Fibroblast of skin of left quadriceps (primary cell): ENCODE data around the gene VTI1B.
A peak's percentile ranks its signal among the peaks of the same experiment; 100 is the strongest.
"Not testable (repeated sequence)": the region's sequence is repeated elsewhere in the genome, so short reads cannot be mapped to it uniquely, and the experiment has no call there.

Experiments used
- DNase-seq, 2 experiments: peaks; one replicate each; pipeline ENCODE4 v3.0.0-alpha.2; 2013; ENCODE audit warnings: low read depth in 2 of 2

Gene VTI1B

DNA sequence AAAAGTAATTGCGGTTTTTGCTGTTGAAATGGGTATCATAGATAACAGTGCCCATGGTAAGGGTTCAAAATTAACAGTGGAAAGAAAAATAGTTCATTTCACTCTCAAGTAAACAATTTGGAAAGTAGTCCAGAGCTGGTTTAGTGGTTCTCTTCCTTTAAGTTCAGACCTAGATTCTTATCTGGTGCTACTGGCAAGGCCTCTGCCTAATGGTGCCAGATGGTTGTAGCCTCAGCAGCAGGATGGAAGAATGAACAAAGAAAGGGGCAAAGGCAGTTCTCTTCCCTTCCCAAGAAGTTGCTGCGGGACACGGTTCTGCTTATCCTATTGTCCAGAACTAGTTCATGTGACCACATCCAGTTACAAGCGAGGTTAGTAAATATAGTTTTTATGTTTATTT lies 44.2 kb downstream of the VTI1B start:
- DNase-seq, result no peak

DNA sequence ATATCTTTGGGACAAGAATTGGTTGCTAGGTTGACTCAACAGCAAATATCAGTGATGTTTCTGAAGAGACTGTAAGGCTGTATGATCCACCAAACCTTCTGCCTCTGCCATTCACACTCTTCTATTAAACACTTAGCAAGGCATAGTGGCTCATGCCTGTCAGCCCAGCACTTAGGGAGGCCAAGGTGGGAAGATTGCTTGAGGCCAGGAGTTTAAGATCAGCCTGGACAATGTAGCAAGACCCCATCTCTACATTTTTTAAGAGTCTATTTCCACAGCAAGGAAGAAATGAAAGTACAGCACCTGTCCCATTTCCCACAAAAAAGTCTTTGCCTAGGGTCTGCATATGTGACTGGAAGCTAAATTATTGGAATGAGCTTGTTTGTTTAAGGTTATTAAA lies 46.9 kb downstream of the VTI1B start:
- DNase-seq, result no peak

DNA sequence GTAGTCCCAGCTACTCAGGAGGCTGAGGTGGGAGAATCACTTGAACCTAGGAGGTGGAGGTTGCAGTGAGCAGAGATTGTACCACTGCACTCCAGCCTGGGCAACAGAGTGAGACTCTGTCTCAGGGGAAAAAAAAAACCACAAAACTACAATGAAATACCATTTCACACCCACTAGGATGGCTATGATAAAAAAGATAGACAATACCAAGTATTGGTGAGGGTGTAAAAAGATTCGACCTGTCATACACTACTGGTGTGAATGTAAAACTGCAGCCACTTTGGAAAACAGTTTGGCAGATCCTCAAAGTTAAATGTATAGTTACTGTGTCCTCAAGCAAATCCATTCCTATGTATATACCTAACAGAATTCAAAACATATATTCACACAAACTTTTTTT lies 48.3 kb downstream of the VTI1B start:
- DNase-seq, result not testable (repeated sequence)

DNA sequence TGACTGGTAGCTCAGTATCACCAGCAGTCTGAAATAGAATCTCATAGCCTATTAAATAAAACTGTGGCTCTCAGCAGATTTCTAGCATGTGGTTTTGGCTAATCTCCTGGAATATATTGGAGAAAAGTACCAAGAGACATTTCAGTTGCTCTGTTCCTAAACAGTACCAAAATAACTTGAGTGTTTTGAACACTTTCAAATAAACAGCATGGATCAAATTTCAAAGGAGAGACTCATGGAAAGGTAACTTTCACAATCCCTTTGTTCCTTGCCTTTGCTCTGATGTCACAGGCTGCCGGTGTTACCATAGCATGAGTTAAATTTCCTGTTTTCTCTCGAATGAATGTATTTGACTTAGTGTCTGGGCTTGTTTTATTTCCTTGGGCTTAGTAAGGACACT lies 51.3 kb downstream of the VTI1B start:
- no peak for DNase-seq

DNA sequence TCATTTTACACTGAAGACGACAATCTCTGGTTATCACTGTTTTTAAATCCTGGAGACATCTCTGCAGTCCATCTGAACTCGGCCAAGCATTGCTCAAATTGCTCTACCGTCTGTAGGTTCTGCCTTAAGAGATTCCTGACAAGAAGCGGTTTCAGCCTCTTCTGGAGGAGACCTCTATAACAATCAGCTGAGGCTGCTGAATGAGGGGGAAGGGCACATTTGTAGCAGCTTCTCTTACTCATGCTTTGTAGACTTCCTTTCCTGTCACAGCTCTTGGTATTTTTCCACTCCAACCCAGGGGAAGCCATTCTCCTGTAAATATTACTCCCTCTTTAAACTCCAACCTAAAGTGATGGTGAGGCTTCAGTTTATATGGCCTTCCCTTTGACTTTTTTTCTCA lies 51.8 kb downstream of the VTI1B start:
- peak; percentile 53 to 59 for DNase-seq

DNA sequence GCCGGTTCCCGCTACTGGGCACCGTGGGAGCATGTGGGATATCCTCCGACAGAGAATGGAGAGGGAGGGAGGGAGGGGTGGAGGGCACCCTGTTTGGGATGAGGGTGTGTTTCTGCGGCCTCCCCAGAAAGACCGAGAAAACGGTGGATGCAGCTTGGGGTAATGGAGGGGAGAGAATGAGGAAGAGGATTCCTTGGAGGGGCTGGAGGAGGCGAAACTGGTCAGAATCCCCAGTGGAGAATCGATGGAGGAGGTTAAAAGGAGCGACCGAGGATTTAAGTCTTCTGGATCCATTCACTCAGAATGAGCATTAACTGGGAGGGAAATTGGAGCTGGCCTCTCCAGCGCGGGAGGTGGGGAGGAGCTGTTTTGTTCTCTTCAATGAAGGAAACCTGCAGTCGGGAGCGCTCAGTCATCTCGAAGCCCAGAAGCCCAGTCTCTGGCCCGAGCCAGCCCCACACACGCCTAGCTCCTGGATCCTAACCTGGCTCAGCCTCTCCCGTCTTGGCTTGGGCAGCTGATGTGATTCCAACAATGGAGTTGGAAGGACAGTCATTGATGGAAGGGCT lies 54.1 kb downstream of the VTI1B start:
- DNase-seq, result no peak

DNA sequence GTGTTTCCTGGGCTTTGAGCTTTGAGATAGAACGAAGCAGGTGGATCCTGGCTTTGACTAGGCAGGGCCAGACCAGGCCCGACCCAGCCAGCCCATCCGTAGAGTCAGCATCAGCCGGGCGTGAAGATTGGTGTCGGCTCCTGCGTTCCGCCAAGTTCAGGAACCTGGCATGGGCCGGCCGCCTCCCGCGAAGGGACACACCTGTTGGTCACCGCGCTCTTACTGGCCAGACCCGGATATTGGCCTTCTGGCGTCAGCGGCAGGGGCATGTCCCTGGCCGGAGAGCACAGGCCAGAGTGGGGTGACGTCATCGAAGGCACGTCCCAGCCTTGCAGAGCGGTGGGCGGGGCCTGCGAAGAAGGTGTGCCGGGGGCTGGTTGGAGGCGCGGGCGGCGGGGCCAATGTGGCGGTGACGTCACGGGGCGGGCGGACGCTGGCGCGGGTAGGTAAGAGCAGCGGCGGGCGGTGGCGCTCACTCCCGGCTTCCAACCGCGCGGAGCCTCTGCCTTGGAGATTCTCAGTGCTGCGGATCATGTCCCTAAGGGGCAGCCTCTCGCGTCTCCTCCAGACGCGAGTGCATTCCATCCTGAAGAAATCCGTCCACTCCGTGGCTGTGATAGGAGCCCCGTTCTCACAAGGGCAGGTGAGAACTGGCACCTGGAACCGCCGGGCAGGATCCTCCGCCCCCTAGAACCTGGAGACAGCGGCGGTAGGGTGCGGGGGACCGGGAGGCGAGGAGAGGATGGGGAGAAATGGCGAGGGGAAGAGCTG lies 54.8 kb downstream of the VTI1B start, which contains the start of gene ARG2:
Gene ARG2 (plus strand): TSS at position 475 of the 771 bp plus-strand sequence. CDS start 58 bp downstream, at position 533.
- peak; percentile 44 to 47 for DNase-seq

DNA sequence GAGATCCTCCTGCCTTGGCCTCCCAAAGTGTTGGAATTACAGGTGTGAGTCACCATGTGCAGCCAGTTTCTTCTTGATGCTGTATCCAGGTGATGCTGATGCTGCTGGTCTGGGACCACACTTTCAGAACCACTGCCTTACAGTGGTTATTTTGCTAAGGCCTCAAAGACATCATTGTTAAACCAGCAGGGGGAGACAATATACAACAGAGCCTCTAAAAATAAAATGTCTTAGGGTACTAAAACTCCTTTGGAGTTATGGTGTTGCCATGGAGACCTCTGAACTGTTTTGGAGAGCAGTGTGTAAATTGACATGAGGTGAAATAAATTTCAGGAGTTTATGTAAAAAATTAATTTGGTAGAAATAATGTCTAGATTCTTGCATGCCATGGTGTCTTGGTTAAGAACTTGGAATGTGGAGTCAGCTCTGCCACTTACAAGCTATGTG lies 55.8 kb downstream of the VTI1B start:
- peak; percentile 64 to 66 for DNase-seq

DNA sequence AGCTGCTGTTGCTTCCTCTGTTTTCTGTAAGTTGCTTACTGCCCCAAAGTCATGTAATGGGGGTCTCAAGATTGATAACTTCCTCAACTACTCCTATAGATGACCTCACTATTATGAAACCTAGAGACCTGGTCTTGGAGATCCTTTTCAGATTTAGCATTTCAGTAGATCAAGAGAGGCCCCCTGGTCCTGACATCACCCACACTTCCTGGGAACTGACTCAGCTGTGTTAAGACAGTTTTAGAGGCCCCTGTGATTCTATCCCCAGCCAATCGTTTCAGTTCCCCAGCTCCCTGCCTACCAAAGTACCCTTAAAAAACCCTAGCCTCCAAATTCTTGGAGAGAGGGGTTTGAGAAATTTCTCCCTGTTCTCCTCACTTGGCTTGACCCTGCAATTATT lies 63.9 kb downstream of the VTI1B start:
- no peak for DNase-seq

DNA sequence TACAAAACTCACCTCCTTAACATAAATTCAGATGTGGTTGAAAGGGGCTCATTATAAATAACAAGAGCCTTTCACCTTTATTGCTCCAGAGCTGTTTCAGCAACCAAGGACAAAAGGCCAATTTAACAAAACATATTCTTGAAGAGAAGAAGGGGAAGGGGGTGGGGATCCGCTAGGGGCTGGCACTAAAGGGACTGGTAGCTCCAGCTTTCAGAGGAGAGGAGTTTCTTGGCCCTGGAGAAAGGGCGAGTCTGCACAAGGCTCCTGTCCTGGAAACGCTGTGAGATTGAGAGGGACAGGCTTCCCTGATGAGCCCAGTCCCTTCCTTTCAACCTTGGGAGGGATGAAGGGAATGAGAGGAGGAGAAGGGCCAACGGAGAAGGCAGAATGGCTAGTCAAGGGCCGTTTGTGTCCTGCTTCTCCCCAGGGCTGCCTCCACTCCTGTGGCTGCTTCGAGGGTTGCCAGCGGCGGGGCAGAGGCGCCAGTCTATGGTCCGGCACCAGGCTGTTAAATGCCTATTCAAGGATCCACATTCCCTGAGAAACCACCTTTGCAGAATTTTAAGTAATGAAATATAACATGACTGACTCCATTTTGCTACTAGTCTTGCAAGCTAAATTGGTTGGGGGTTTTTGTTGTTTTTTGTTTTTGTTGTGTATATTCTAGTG lies 64.7 kb downstream of the VTI1B start:
- no peak for DNase-seq

DNA sequence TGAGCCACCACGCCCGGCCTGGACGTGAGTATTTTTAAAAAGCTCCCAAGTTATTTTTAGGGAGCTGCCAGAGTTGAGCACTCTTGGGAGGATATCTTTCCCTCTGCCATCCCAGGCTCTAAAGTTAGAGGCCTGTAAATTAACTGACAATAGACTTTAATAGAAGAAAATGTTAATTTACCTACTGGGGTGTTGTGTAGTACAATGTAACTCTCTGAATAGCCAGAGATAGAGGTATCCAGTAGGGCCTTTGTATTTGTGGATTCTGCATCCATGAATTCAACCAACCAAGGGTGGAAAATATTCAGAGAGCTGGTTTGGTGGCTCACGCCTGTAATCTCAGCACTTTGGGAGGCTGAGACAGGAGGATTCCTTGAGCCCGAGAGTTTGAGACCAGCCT lies 66.8 kb downstream of the VTI1B start:
- DNase-seq, result no peak

DNA sequence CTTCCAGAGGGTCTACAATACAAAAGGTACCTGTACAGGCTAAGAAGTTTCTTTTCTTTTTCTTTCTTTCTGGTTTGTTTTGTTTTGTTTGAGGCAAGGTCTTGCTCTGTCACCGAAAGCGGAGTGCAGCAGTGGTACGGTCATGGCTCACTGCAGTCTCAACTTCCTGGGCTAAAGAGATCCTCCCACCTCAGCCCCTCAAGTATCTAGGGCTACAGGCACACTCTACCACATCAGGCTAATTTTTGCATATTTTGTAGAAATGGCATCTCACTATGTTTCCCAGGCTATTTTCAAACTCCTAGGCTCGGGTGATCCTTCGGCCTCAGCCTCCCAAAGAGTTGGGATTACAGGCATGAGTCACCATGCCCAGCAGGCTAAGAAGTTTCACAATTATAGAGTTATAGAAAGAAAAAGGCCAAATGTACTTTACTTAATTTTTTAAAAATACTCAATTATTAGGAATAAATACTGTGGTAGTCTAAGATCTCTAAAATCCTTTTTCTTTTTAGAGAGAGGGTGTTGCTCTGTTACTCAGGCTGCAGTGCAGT lies 71.4 kb downstream of the VTI1B start:
- no peak for DNase-seq

DNA sequence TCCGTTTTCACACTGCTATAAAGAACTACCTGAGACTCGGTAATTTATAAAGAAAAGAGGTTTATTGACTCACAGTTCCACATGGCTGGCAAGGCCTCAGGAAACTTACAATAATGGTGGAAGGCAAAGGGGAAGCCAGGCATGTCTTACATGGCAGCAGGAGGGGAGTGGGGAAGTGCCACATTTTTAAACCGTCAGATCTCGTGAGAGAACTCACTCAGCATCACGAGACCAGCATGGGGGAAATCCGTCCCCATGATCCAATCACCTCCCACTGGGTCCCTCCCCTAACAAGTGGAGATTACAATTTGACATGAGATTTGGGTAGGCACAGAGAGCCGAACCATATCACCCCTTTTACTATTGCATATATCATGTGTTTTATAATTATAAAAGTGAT lies 72.4 kb downstream of the VTI1B start:
- no peak for DNase-seq

DNA sequence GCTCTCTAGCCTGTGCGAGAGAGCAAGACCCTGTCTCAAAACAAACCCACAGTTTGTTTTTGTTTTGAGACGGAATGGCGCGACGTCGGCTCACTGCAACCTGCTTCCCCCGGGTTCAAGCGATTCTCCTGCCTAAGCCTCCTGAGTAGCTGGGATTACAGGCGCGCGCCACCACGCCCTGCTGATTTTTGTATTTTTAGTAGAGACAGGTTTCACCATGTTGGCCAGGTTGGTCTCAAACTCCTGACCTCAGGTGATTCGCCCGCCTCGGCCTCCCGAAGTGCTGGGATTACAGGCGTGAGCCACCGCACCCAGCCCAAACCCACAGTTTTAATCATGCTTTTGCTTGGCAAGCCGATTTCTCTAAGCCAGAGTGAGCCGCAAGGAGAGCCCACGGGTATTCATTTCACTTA lies 73.9 kb downstream of the VTI1B start:
- not testable (repeated sequence) for DNase-seq

DNA sequence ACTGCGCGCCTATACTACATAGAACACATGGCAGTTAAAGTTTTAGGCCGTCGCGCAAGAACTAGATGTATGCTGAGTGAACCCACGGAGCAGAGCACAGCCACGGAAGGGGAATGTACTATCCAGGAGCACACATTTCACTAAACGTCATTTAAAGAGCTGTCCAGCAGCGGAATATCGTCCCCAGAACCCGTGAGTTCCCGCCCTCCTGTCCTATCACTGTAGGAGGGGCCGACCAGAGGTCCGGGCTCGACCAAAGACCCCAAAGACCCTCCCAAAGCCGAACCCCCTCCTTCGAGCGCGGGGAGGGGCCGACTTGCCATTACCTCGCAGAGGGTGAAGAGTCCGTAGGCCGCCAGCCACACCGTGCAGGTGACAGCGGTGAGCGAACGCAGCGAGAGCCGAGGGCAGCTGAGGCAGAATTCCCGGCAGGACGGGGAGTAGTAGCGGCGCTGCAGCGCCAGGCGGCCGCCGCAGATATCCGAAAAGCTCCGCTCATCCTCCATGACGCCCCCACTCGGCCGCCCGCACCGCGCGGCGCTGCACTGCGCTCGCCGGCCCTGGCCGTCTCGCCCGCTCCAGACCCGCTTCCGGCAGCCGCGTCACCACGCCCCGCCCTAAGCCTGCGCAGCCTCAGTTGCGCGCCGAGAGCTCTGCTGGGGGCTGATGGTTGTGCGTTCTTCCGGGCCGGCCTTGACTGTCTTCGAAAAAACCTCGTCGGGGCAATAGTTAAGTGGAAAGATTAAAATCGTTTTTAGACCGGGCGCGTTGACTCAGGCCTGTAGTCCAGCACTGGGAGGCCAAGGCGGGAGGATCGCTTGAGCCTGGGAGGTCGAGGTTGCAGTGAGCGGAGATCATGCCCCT lies 74.5 kb downstream of the VTI1B start, which contains the start of gene PIGH:
Gene PIGH (minus strand): TSS at position 571 of the 864 bp plus-strand sequence. CDS start 65 bp downstream, at position 506.
- peak; percentile 67 to 70 for DNase-seq
